Activated T-helper 1 cell treated with anti-CD3 and anti-CD28 coated beads, Interleukin-2, amount 50 U/mL, for 16 hours (primary cell): ENCODE results near the gene UGT2B17.
"Not testable (repeated sequence)": the region's sequence is repeated elsewhere in the genome, so short reads cannot be mapped to it uniquely, and the experiment has no call there.

Experiments used
- DNase-seq, 2 donors: peaks; one replicate each; pipeline ENCODE4 v3.0.0-alpha.2; 2020; ENCODE audit warnings: low read depth in 1 of 2, low spot score in 1 of 2

Gene UGT2B17

DNA sequence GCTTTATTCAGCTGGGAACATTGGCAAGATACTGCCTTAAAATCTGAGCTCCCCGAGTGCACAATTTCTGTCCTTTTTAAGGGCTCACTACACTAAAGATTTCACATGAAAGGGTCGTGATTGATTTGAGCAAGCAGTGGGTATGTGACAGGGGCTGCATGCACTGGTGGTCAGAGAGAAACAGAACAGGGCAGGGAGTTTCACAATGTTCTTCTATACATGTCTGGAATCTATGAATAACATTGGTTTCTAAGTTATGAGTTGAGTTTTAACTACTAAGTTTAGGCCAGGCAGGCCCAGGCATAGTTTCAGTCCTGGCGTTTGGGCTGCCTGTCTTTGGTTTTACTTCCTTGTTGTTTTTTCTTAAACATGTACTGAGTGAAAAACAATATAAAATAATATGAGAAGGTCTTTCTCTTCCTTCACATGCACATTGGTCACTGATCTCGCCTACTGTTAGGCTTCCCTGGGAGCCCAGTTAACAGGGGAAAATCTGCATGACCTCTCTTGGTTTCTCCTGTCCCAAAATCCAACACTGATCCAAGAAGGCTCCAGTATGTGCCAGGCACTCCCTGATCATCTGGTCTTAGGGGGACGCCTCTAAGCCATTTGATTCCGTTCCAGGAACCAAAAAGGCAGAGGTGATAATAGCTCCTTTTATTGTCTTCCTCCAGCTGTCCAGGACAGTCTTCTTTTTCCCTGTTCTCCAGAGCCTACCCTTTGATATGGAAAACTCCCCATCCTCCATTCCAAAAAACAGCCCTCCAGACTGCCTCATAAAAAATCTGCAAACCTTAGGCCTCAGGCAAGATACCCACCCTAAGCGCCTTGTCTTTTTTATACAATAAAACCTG, at the start of gene UGT2B17:
Gene UGT2B17 (minus strand): TSS at position 51 of the 854 bp plus-strand sequence. CDS start 7,838 bp downstream, outside the sequence.
- DNase-seq, result no peak

DNA sequence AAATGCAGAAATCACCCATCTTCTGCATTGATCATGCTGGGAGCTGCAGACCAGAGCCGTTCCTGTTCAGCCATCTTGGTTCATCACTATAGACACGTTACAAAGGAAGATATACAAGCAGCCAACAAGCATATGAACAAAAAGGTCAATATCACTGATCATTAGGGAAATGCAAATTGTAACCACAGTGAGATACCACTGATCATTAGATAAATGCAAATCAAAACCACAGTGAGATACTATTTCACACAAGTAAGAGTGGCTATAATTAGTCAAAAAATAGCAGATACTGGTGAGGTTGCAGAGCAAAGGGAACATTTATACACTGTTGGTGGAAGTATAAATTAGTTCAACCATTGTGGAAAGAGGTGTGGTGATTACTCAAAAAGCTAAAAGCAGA, 46.6 kb upstream of the UGT2B17 start:
- DNase-seq, result not testable (repeated sequence)

- no peak for DNase-seq
Observed at GRCh38 chr4:68617003-68617698, 41.0 kb upstream of the UGT2B17 start.

DNA sequence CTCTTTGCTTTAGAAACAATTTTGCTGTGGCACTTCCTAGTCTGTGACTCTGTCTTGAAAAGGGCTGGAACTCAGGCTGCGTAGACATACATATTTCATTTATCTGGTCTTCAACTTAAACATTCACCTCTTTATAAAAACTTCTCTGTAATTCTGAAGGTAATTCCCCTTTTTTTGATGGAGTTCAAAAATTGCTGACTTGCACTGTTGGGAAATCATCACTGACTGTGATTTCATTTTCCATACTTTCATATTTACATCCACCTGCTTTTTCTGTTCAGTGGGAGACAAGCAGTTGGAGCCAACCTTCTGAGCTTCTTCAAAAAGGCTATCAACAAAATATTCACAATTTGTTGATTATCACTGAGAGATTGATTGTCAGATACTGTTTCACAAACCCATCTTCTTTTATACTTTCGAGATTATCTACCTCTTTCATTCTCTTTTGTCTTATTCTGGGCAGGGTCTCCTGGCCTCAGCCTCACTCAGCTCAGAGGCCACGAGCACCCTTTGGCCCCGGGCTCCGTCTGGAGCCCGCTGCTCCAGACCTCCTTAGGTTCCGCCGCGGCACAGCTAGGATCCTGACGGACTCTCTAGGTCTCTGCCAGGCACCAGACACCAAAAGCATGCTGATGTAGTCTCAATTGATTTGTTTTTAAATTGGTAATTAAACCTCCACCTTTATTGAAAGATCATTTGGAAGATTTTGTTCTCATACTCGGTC, 39.7 kb upstream of the UGT2B17 start:
- no peak for DNase-seq

- no peak for DNase-seq
Observed at GRCh38 chr4:68613752-68614151, 37.6 kb upstream of the UGT2B17 start.

DNA sequence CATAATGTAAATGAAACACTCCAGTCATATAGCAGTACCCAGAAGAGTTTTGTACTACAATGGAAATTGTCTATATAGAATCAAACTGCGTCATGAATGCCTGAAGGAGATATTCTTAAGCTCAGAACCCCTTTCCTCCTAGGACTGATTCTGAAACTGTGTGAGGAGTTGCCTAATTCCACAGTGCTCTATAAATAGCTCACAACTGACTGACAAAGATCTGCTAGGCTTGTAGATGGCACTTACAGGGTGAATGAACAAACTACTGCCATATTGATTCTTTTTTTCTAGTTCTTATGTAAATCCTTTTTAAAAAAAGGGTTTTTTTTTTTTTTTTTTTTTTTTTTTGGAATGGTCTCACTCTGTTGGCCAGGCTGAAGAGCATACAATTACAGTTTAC, 30.1 kb upstream of the UGT2B17 start:
- DNase-seq, result no peak

DNA sequence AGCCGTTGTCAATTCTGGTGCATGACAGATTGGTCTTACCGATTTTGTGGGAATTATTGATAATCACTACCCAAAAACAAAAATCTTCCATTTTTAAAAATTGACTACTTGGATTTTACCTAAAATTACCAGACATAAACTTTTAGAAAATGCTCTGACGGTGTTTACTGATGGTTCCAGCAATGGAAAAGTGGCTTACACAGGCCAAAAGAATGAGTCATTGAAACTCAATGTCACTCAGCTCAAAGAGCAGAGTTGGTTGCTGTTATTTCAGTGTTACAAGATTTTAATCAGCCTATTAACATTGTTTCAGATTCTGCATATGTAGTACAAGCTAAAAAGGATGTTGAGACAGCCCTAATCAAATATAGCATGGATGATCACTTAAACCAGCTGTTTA, 23.0 kb upstream of the UGT2B17 start:
- DNase-seq, result no peak

DNA sequence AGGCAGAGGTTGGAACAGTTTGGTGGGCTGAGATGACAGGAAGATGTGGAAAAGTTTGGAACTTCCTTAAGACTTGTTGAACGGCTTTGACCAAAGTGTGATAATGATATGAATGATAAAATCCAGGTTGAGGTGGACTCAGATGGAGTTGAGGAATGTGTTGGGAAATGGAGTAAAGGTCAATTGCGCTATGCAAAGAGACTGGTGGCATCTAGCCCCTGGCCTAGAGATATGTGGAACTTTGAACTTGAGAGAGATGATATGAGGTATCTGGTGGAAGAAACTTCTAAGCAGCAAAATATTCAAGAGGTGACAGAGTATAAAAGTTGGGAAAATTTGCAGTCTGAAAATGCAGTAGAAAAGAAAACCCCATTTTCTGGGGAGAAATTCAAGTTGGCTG, 21.4 kb upstream of the UGT2B17 start:
- DNase-seq, result no peak

DNA sequence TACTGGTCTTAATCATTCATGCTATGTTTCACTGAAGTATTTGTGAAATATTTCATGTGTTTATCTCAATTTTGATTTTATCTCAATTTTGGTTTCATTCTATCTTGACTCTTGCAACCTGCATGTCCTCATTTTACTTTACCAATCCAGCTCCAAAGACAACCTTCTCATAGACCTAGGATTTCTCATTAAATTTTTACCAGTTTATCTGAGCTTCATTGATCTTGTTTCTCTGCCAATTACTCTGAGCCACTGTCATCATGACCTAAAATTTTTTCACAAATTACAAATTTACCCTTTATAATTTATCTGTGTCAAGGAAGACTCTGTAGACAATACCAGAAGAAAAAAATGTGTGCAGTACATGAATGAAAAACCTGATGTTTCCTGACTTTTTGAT, 18.6 kb upstream of the UGT2B17 start:
- no peak for DNase-seq

DNA sequence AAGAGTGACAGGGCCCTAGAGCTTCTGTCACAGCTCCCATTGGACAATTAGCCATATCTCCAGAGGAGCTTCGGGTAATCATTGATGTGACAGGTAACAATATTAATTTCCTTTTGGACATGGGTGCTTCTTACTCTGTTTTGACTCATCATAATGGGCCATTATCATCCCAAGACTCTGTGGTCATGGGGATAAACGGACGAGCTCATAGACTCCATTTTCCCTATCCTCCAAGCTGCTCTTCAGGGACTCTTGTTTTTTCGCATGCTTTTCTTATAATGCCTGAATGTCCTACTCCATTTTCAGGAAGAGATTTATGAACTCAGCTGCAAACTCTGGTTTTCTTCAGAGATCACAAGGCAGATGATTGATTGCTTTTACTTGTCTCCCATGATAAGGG, 17.0 kb upstream of the UGT2B17 start:
- DNase-seq, result no peak

DNA sequence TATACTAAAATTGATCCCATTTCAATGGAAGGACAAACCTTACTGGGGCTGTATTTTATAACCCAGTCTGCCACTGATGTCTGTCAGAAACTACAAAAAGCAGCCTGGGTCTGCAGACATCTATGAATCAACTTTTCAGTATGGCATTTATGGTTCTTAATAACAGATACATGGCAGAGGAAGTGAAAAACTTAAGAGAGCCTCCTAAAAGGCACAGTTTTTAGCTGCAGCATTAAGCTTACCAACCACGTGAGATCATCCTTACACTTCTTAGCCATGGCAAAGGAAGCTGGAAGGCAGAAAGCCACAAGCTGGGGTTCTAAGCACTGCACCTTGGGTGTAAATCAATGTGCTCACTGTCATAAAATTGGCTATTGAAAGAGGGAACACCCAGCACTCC, 16.6 kb upstream of the UGT2B17 start:
- DNase-seq, result no peak

- no peak for DNase-seq
Observed at GRCh38 chr4:68591204-68591603, 15.1 kb upstream of the UGT2B17 start.

- DNase-seq, result no peak
Observed at GRCh38 chr4:68589790-68590189, 13.7 kb upstream of the UGT2B17 start.

DNA sequence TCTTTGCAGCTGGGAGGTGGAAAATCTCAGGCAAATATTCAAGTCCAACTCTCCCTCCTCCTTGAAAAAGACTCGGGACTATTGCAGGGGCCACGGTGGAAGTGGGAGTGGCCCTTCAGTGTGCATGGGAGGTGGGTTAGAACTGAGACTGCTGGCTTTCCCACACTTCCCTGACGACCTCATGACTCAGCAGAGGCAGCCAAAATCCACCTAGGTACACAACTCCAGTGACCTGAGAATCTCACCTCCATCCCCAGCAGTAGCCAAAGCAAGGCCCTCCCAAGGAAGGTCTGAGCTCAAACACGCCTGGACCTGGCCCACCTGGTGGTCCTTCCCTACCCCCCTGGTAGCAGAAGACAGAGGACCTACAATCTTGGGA, 6.2 kb upstream of the UGT2B17 start:
- no peak for DNase-seq

DNA sequence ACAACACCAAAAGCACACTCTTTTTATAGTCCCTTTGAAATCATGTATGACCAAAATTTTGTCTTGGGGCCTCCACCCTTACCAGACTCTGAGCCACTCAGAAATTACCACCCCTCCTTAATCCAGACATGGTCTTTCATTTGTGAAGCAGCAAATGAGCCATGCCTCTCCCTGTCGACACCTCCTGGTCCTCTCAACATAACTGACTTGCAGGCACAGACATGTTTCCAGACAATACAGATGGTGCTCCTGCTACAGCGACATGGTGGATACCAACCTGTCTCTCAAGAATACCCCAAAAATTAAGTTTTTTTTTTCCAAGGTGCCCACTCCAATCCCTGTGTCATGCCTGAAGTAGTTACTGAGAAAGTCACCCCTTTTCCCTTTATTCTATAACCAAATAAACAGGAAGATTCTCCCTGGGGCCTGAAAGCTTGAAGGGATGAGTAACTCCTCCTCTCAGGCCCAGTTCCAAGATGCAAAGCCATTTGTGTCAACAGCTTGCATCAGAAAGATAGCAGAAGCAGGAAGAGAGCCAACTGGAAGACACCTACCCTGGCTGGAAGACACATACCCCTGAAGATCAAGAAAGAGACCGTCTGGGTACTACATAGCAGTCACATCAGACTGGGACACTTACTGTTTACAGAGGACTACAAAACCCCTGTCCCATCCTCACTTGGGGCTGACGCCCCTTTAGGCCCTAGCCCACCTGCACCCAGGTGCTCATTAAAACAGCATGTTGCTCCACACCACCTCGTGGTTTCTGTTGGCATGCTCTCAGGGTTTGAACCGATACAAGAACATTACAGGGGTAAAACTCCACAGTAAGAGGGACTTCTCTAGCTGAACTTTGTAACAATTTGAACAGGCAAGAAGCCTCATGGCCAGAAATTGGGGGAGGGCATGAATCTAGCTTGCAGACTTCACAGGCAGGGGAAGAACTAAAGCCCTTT, 5.5 kb upstream of the UGT2B17 start:
- DNase-seq, result no peak

- DNase-seq, result no peak
Observed at GRCh38 chr4:68577590-68577989, 1.5 kb upstream of the UGT2B17 start.

DNA sequence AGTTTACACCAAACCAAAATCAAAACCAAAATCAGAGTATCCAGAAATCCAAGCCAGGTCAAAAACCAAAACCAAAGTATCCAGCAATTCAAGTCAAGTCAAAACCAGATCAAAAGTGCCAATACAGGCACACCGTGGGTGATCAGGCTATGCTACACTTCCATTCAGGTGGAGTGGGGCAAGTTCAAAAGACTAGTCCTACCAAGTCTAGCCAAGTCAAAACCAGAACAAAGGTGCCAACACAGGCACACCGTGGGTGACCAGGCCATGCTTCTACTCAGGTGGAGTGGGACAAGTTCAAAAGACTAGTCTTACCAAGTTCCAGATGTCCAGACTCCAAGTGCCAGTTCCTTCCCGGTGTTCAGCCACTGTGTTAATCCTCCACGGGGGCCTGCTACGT, 486 bp downstream of the UGT2B17 start:
- DNase-seq, result not testable (repeated sequence)

- no peak for DNase-seq
Observed at GRCh38 chr4:68575081-68575480, 1.0 kb downstream of the UGT2B17 start.

DNA sequence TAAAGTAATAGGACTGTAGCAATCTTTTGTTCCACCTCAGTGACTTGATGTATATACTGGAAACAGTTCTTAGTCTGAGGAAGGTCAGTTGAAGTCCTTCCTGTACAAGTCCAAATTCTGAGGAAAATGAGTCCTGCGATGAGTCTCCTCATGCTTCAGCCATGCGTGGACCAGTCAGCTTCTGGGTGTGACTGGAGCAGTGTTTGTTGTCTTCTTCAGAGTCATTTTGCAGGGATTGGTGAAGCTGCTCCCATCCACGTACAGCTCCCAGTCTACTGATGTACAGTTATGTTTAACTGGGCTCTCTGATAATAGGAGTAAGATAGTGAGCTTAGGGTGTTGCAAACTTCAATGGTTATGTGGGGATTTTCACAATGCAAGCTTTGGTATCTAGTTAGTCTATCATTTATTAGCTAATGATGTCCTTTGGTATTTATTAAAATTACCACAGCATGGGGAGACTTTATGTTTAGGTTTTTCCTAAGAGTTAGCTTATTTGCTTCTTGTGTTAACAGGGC, 3.4 kb downstream of the UGT2B17 start:
- no peak for DNase-seq

DNA sequence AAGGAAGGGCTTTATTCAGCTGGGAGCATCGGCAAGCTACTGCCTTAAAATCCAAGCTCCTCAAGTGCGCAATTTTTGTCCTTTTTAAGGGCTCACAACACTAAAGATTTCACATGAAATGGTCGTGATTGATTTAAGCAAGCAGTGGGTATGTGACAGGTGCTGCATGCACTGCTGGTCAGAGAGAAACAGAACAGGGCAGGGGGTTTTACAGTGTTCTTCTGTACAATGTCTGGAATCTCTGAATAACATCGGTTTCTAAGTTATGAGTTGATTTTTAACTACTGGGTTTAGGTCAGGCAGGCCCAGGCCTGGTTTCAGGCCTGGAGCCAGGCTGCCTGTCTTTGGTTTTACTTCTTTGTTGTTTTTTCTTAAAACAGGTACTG, 6.0 kb downstream of the UGT2B17 start:
- DNase-seq, result no peak
